RPMI7951 (cell line): ENCODE measurements around the gene ALPG. TPM values are rescaled to one million over a fixed set of nuclear protein-coding genes. Genes with fewer than 3 reads are reported as not detected.
"Not testable (repeated sequence)": the region's sequence is repeated elsewhere in the genome, so short reads cannot be mapped to it uniquely, and the experiment has no call there.

Experiments used
- DNase-seq: peaks from one replicate; pipeline ENCODE4 v3.0.0-alpha.2; 2012; ENCODE audit warnings: low read depth
- total RNA-seq: library from RNA; depleted of rRNA; stranded (reverse); fragments of >200 nt; shearing (Covaris generic); gene quantifications from 2 replicates; pipeline ENCODE4 v1.2.3, GENCODE V29; 2014

Gene ALPG
- total RNA-seq, 1 experiment from 2014 or later = not detected

- no peak for DNase-seq
These were observed 11.1 kb upstream of the ALPG start for GRCh38 chr2:232395586-232395985.

- DNase-seq = no peak
These were observed 10.0 kb upstream of the ALPG start for GRCh38 chr2:232396683-232397082.

GRCh38 chr2:232398293-232399034 lies 8.2 kb upstream of the ALPG start:
- DNase-seq = no peak

DNA sequence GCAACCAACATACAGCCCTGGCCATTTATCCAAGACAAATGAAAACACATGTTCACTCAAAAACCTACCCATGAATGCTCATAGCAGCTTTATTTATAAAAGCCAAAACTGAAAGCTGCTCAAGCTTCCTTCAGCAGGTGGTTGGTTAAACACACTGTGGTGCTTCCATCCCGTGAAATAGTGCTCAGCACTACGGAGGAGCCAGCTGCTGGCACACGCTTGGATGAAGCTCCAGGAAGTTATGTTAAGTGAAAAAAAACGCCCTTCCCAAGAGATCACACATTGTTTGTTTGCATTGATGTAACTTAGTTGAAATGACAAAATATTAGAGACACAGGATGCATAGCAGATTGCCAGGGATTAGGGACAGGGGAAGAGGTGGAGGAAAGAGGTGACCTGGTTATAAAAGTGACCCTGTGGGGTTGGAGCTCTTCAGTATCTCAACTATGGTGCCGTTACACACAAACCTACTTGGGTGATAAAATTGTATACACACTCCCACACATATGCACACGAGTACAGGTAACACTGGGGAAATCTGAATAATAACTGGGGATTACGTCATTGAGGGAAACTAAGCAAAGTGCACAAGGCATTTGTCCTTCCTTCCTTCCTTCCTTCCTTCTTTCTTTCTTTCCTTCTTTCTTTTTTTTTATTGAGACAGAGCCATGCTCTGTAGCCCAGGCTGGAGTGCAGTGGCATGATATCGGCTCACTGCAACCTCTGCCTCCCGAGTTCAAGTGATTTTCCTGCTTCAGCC lies 6.2 kb upstream of the ALPG start:
- DNase-seq = no peak

DNA sequence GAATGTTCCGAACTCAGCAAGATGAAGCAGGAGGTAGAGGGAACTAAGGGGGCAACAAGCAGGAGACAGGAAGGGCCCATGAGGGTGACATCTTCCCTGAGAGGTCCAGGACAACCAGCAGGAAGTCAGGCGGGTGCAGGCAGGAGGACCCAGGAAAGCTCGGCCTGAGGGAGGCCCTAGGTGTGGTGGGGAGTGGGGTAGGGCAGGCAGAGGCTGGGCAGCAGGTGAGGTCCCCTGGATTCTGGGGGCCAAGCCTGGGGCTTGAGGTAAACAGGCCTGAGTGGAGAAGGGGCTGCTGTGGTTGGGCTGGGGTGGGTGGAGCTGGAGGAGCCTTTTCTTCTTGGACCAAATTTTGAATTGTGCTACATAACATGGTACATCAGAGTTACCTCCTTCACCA lies 4.1 kb upstream of the ALPG start:
- no peak for DNase-seq

DNA sequence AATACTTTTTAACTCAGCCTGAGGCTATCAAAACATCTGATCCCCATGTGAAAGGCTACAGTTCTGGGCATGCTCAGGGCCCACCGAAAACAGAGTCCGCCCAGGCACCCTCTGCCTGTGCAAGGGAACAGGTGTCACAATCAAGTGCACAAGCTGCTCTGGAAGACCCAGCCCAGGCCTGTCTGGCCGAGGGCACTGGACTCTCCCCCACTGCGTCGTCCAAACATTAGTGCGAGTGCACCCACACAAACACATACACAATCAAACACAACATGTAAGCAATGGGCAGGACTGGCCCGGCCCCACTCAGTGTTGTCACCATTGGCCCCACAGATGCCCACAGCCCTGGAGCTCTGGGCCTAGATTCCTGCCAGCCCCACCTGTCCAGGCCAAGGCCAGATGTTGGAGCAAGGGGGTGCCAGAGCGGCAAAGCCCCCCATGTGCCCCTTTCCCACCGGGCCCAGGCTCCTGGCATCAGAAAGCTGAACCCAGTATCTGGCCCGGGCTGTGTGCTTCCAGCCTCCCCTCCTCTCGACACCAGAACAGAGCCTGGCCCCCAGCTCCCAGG lies 617 bp upstream of the ALPG start:
- no peak for DNase-seq

DNA sequence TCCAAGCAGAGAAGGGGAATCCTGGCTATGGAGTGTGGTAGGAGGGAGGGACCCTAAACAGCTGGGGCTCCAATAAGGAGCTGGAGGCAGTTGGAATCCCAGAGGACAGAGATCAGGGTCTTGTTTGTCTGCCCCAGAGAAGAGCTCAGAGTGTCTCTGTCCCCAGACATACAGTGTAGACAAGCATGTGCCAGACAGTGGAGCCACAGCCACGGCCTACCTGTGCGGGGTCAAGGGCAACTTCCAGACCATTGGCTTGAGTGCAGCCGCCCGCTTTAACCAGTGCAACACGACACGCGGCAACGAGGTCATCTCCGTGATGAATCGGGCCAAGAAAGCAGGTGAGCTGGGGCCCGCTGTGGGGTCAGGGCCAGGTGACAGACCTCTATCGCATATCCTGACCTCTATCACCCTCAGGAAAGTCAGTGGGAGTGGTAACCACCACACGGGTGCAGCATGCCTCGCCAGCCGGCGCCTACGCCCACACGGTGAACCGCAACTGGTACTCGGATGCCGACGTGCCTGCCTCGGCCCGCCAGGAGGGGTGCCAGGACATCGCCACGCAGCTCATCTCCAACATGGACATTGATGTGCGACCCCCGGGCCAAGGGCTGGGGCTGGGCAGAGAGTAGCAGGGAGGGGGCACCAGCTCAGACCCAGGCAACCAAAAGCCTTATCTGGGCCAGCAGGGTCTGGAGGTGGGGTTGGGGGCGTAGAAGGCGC lies 945 bp downstream of the ALPG start:
- not testable (repeated sequence) for DNase-seq

GRCh38 chr2:232408269-232408668 lies 1.6 kb downstream of the ALPG start:
- DNase-seq = not testable (repeated sequence)

- DNase-seq = not testable (repeated sequence)
These were observed 3.0 kb downstream of the ALPG start for GRCh38 chr2:232409617-232410016.

- DNase-seq = no peak
These were observed 3.7 kb downstream of the ALPG start for GRCh38 chr2:232410238-232410900.

DNA sequence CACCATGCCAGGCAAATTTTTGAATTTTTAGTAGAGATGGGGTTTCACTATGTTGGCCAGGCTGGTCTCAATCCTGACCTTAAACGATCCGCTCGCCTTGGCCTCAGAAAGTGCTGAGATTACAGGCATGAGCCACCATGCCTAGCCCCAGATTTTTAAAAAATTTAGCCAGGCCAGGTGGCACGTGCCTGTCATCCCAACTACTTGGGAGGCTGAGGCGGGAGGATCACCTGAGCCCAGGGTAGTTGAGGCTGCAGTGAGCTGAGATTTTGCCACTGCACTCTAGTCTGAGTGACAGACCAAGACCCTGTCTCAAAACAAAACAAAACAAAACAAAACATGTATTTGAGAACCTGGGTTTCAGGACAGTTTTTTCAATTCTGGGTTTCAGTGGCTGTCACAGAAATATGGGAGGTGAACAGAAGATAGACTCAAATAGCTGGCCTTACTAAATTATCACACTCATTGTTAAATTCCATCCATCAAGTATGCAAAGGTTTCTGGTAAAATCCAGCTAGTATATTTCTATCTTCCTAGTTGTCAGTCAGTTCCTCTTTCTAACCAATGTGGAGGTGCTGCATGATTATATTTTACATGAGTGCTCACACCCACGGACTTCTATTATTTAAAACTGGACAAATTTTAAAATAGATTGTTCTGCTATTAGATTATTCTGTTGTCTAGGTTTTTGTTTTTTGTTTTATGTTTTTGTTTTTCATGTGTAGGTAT lies 5.4 kb downstream of the ALPG start:
- no peak for DNase-seq

DNA sequence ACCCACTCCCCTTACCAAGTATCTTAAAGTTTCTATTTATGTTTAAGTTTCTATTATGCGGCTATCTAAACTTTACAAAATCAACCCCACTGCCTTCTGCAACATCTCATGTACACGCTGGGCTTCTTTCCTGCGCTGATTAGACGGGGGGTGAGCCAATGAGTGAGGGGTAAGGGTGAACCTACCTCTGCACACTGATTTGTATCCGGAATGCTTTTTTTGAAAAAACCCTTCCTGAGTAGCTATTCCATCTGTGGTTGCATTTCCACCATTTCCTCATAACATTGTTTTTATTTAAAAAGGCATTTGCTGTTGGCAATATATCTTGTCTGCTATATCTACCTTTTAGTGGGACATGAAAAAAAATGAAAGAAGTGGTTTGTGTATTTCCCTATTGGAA lies 6.3 kb downstream of the ALPG start:
- no peak for DNase-seq

- DNase-seq = no peak
These were observed 8.6 kb downstream of the ALPG start for GRCh38 chr2:232415138-232415690.

GRCh38 chr2:232415736-232416520 lies 9.3 kb downstream of the ALPG start:
- DNase-seq = no peak

DNA sequence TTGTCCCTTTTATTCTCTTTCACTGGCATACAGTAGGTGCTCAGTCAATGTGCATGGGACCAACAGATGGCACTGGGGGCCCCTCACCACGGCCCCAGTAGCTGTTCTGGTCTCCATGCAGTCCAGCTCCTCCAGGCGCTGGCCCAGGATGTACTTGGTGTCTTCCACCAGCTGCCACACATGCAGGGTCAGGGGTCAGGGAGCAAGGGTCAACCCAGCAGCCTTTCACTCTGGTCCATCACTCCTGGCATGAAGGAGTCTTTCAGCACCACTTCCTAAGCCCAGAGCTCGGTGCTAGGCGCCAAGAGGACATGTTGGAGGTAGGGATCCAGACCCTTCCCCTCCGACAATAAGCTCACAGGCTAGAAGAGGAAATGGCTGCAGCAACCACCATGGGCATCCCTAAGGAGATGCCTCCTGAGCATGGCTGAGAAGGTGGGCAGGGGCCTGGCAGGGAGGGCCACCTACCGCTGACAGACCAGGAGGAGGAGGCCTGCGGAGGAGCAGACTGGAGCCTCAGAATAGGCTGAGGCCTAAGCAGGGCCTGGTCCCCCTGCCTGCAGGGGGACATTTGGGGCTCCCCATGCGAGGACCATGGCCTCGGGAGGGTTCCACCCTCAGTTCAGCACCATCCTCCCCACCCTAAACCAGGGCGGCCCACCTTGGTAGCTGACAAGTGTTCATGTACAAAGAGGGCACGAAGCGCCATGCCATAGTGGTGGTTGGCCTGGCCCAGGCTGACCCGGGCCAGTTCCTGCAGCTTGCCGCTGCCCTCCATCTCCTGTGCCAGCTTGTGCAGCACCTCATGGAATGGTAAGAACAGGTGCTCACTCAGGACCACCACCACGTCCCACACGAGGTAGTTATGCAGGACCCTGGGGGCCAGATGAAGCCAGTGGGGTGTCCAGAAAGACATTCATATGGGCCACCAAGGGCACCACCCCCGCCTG lies 10.2 kb downstream of the ALPG start:
- no peak for DNase-seq

GRCh38 chr2:232417489-232417888 lies 10.8 kb downstream of the ALPG start:
- no peak for DNase-seq

DNA sequence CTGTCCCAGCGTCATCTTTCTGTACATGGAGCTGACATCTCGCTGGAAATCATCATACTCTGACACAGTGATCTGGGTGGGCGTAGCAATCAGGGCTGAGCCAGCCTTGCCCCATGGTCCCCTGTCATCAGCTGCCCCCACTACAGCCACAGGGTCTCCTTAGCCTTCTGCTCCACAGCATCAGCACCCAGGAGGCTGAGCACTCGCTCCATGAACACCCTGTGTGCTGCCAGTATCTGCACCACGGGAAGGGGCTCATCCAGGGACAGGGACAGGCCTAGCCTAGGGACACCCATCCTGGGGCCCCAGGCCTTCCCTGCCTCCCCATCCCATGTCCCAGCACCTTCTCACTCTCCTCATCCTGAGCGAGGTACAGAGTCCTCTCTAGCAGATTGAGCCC lies 11.4 kb downstream of the ALPG start:
- DNase-seq = no peak

DNA sequence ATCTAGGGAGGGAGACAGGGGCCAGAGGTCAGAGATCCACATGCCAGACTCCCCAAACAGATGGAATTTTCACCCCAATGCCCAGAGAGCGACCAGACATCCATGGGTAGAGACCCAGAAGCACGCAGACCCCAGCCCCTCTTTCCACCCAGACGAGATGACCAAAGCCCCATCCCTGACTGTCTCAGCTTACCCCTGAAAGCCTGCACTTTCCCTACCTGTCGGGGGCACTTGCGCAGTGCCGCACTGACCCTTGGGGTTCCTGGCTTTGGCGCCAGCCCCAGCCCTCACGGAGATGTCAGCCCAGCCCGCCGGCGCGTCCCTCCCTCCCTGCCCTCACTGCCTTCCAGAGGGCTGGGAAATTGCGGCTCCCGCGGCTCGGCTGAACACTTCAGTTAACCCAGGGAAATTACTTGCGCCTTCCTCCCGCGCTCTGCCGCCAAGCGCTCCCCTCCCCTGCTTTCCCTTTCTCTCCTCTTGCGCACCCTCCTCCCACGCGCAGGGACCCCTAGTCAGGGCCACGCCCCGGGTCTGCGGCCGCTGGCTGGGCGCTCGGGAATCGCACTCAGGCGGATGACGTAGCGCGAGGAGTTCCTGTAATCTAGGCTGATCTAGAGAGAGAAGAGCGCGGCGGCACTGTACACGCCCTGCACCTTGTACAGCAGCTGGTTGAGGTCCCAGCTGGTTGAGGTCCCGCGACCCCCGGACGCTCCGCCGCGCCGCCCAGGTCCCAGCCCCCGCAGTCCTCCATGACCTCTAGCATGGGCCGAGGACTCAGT lies 12.0 kb downstream of the ALPG start:
- DNase-seq = peak; percentile 11
